Keratinocyte (primary cell): ENCODE results near the gene KLRF2. TPM values are rescaled to one million over a fixed set of nuclear protein-coding genes. Genes with fewer than 3 reads are reported as not detected.

Experiments used
- DNase-seq: peaks from one replicate; pipeline ENCODE4 v3.0.0-alpha.2; 2011; ENCODE audit warnings: low read depth, missing footprints, low spot score
- FAIRE-seq: peaks from 2 replicates; lab custom pipeline; 2011; peaks lifted over from hg19 to GRCh38; lab: Jason Lieb, UNC
- H2AFZ ChIP-seq: 2 replicates; pipeline ENCODE4 v1.6.0; 2012; ENCODE audit warnings: low read length, control low read depth, inconsistent platforms; ENCODE audit not compliant: control insufficient read depth
- H3K27ac ChIP-seq: 2 replicates; pipeline ENCODE4 v1.5.1; 2011; ENCODE audit warnings: low read length; ENCODE audit not compliant: control insufficient read depth, insufficient read depth
- H3K27me3 ChIP-seq: 3 replicates; pipeline ENCODE4 v1.6.0; 2011; ENCODE audit warnings: low read length; ENCODE audit not compliant: control insufficient read depth, insufficient read depth; ENCODE audit errors: extremely low read depth
- H3K36me3 ChIP-seq, 2 experiments: 2 replicates in 1 of 2; 3 replicates in 1 of 2; pipeline ENCODE4 v1.5.1; 2011; ENCODE audit warnings: low read length in 2 of 2, mild to moderate bottlenecking in 1 of 2; ENCODE audit not compliant: control insufficient read depth in 2 of 2, insufficient read depth in 2 of 2; ENCODE audit errors: extremely low read depth in 1 of 2
- H3K4me1 ChIP-seq: 3 replicates; pipeline ENCODE4 v1.5.1; 2011; ENCODE audit warnings: low read length; ENCODE audit not compliant: control insufficient read depth, insufficient read depth; ENCODE audit errors: extremely low read depth
- H3K4me2 ChIP-seq: 3 replicates; pipeline ENCODE4 v1.6.0; 2011; ENCODE audit warnings: low read depth, low read length; ENCODE audit not compliant: control insufficient read depth, insufficient read depth; ENCODE audit errors: extremely low read depth
- H3K4me3 ChIP-seq, 3 experiments: fragments of 200-600 bp in 1 of 3; sonication (generic) in 1 of 3; 2 replicates in 2 of 3; 3 replicates in 1 of 3; pipeline ENCODE4 v1.5.1; 2011 to 2016; ENCODE audit warnings: low read length in 3 of 3, mild to moderate bottlenecking in 3 of 3, control low read depth in 2 of 3, inconsistent platforms in 1 of 3, low read depth in 1 of 3, mixed read lengths in 1 of 3, mixed run types in 1 of 3, moderate library complexity in 1 of 3; ENCODE audit not compliant: control insufficient read depth in 2 of 3, insufficient read depth in 2 of 3; ENCODE audit errors: extremely low read depth in 1 of 3
- H3K79me2 ChIP-seq: 2 replicates; pipeline ENCODE4 v1.6.0; 2012; ENCODE audit warnings: low read length; ENCODE audit not compliant: control insufficient read depth, insufficient read depth
- H3K9ac ChIP-seq: 3 replicates; pipeline ENCODE4 v1.6.0; 2011; ENCODE audit warnings: low read length; ENCODE audit not compliant: control insufficient read depth, insufficient read depth; ENCODE audit errors: extremely low read depth
- H3K9me1 ChIP-seq: 3 replicates; pipeline ENCODE4 v1.6.0; 2011; ENCODE audit warnings: low read length; ENCODE audit not compliant: control insufficient read depth, insufficient read depth; ENCODE audit errors: extremely low read depth
- H3K9me3 ChIP-seq: 2 replicates; pipeline ENCODE4 v1.5.1; 2012; ENCODE audit warnings: low read depth, low read length; ENCODE audit not compliant: control insufficient read depth
- H4K20me1 ChIP-seq: 3 replicates; pipeline ENCODE4 v1.6.0; 2011; ENCODE audit warnings: low read length; ENCODE audit not compliant: control insufficient read depth, insufficient read depth; ENCODE audit errors: extremely low read depth
- CTCF ChIP-seq, 3 experiments: IDR thresholded peaks in 1 of 3; conservative IDR thresholded peaks in 1 of 3; optimal IDR thresholded peaks in 1 of 3; 2 replicates in 2 of 3; 3 replicates in 1 of 3; pipeline versions ENCODE3 to v1.5.1; 2011; ENCODE audit warnings: low read length in 3 of 3, mild to moderate bottlenecking in 3 of 3, moderate library complexity in 2 of 3, control low read depth in 1 of 3, inconsistent platforms in 1 of 3; ENCODE audit not compliant: insufficient read depth in 2 of 3; ENCODE audit errors: extremely low read depth in 1 of 3
- EZH2 ChIP-seq: IDR thresholded peaks from one replicate; pipeline ENCODE4 v1.6.1; 2012; ENCODE audit warnings: inconsistent platforms, mild to moderate bottlenecking, low read length, moderate library complexity
- dilution Hi-C: fragments of 300-500 bp; cut with MboI; formaldehyde crosslinking; loops from one replicate; pipeline ENCODE4 v1.7.0; 2020; ENCODE audit warnings: low sequenced_read_pairs; ENCODE audit not compliant: extremely low pct_ligation_motif_present
- polyA plus RNA-seq, 5 experiments: library from polyadenylated mRNA; depleted of rRNA in 3 of 5; stranded (reverse) in 3 of 5; stranded (forward) in 1 of 5; unstranded in 1 of 5; fragments of >200 nt; gene quantifications; 1 replicate in 1 of 5; 2 replicates in 3 of 5; 3 replicates in 1 of 5; pipeline versions ENCODE4 v1.2.1 to v1.2.3, GENCODE V29; 2011 to 2012; ENCODE audit warnings: missing spikeins in 2 of 5, low read depth in 1 of 5, low replicate concordance in 1 of 5

Gene KLRF2
- polyA plus RNA-seq, 1 donor (not counting 4 experiments of a cell fraction or from before 2014, with no cell fraction given) = not detected

DNA sequence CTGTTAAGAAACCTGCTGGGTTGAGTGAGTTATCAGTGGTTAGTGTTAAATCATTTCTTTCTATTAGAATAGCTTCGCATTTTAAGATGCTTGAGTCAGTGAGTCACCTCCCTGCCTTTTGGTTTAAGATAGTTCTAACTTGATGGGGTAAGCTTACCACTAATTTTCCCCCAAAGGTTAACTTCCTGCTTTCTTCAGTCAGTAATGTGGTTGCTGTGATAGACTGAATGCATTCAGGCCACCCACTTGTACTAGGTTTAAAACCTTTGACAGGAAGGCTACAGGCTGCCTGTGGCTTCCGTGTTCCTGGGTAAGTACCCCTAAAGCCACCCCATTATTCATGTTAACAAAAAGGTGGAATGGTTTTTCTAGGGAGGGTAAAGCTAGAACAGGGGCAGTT lies 25.6 kb downstream of the KLRF2 start:
- no peaks in the 10 kb centered on the region for H3K79me2 ChIP-seq
- H3K4me1 ChIP-seq = no peaks in the 10 kb centered on the region
- FAIRE-seq (no peak), DNase-seq (no peak)
- H2AFZ ChIP-seq = no peak overlapping the region
- no peak overlapping the region for H3K9ac ChIP-seq
- no peak overlapping the region for H3K27ac ChIP-seq
- no peaks in the 10 kb centered on the region for H3K27me3 ChIP-seq
- no peak for TF ChIP-seq EZH2
- TF ChIP-seq CTCF (optimal IDR thresholded peaks at IDR 0.05 in 1 of 3, IDR thresholded peaks at IDR 0.05 in 1 of 3, conservative IDR thresholded peaks at IDR 0.05 in 1 of 3; ENCODE audit: extremely low read depth in 1 of 3, insufficient read depth in 2 of 3, low read length in 3 of 3) = no peak
- no peaks in the 10 kb centered on the region for H3K9me1 ChIP-seq
- dilution Hi-C loops = no loop called here
- H3K4me2 ChIP-seq = no peak overlapping the region
- H3K9me3 ChIP-seq = peaks cover 17% of the 10 kb centered on the region
- no peak overlapping the region for H3K4me3 ChIP-seq
- H3K36me3 ChIP-seq = no peaks in the 10 kb centered on the region
- H4K20me1 ChIP-seq = no peaks in the 10 kb centered on the region

DNA sequence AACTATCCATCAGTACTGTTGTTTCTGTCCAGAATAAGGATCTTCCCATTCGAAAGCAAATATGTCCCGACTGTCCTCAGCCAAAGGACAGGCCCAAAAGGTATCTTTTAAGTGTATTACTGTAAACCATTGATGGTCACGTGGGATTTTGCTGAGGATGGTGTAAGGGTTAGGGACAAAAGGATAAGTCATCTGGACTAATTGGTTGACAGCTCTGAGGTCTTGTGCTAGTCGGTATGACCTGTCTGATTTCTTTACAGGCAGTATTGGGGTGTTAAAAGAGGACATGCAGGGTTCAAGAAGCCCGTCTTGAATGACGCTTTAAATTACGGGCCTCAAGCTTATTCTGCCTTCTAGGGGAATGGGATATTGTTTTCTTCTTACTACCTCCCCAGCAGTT lies 26.5 kb downstream of the KLRF2 start:
- TF ChIP-seq CTCF (optimal IDR thresholded peaks at IDR 0.05 in 1 of 3, IDR thresholded peaks at IDR 0.05 in 1 of 3, conservative IDR thresholded peaks at IDR 0.05 in 1 of 3; ENCODE audit: extremely low read depth in 1 of 3, insufficient read depth in 2 of 3, low read length in 3 of 3) = no peak
- TF ChIP-seq EZH2 = no peak
- H3K4me2 ChIP-seq = no peak overlapping the region
- no peak overlapping the region for H3K4me3 ChIP-seq
- no peaks in the 10 kb centered on the region for H3K27me3 ChIP-seq
- H3K9me1 ChIP-seq = no peaks in the 10 kb centered on the region
- H3K9me3 ChIP-seq = peaks cover 16% of the 10 kb centered on the region
- H3K9ac ChIP-seq = no peak overlapping the region
- no peaks in the 10 kb centered on the region for H3K4me1 ChIP-seq
- no peaks in the 10 kb centered on the region for H3K79me2 ChIP-seq
- DNase-seq (no peak), FAIRE-seq (no peak)
- H2AFZ ChIP-seq = no peak overlapping the region
- no peaks in the 10 kb centered on the region for H3K36me3 ChIP-seq
- no peaks in the 10 kb centered on the region for H4K20me1 ChIP-seq
- no peak overlapping the region for H3K27ac ChIP-seq
- dilution Hi-C loops = no loop called here
